Neural progenitor cell (in vitro differentiated cells): ENCODE results near the gene NDP. TPM values are rescaled to one million over a fixed set of nuclear protein-coding genes. Genes with fewer than 3 reads are reported as not detected.

ENCODE experiments used
- DNase-seq: peaks from one replicate; pipeline ENCODE4 v3.0.0-alpha.2; 2016; ENCODE audit warnings: low spot score
- H2AFZ ChIP-seq: fragments of 200-600 bp; sonication (generic); replicated peaks from 2 replicates; pipeline ENCODE4 v1.6.1; 2016; ENCODE audit warnings: antibody characterized with exemption
- H3F3A ChIP-seq: fragments of 200-600 bp; sonication (generic); 2 replicates; pipeline ENCODE4 v1.6.1; 2016; ENCODE audit warnings: antibody characterized with exemption, low read depth
- H3K27ac ChIP-seq: fragments of 200-600 bp; sonication (generic); 2 replicates; pipeline ENCODE4 v1.5.1; 2016; ENCODE audit warnings: mild to moderate bottlenecking
- H3K27me3 ChIP-seq: fragments of 200-600 bp; sonication (generic); 2 replicates; pipeline ENCODE4 v1.6.1; 2016; ENCODE audit warnings: mild to moderate bottlenecking, moderate library complexity
- H3K36me3 ChIP-seq: fragments of 200-600 bp; sonication (generic); 2 replicates; pipeline ENCODE4 v1.5.1; 2016
- H3K4me1 ChIP-seq: fragments of 200-600 bp; sonication (generic); 2 replicates; pipeline ENCODE4 v1.6.1; 2016; ENCODE audit warnings: mixed run types
- H3K4me2 ChIP-seq: fragments of 200-600 bp; sonication (generic); 2 replicates; pipeline ENCODE4 v1.6.1; 2016
- H3K4me3 ChIP-seq: fragments of 200-600 bp; sonication (generic); 2 replicates; pipeline ENCODE4 v1.5.1; 2016
- H3K79me2 ChIP-seq: fragments of 200-600 bp; sonication (generic); 2 replicates; pipeline ENCODE4 v1.6.1; 2016; ENCODE audit warnings: low read depth
- H3K9ac ChIP-seq: fragments of 200-600 bp; sonication (generic); 2 replicates; pipeline ENCODE4 v1.6.1; 2016
- H3K9me3 ChIP-seq: fragments of 200-600 bp; sonication (generic); 2 replicates; pipeline ENCODE4 v1.5.1; 2016; ENCODE audit warnings: low read depth
- H4K20me1 ChIP-seq: fragments of 200-600 bp; sonication (generic); 2 replicates; pipeline ENCODE4 v1.6.1; 2016; ENCODE audit warnings: low read depth
- H3K27ac Mint-ChIP-seq: 3 replicates; pipeline ENCODE4 v1.8.0; 2021; ENCODE audit warnings: mixed read lengths
- H3K27me3 Mint-ChIP-seq: 2 replicates; pipeline ENCODE4 v1.8.0; 2022; ENCODE audit warnings: low read depth, mild to moderate bottlenecking, inconsistent platforms, moderate library complexity, mixed read lengths; ENCODE audit not compliant: insufficient read depth
- H3K36me3 Mint-ChIP-seq: 3 replicates; pipeline ENCODE4 v1.8.0; 2021; ENCODE audit warnings: mixed read lengths
- H3K4me1 Mint-ChIP-seq: 3 replicates; pipeline ENCODE4 v1.8.0; 2021; ENCODE audit warnings: mixed read lengths
- H3K4me3 Mint-ChIP-seq: 3 replicates; pipeline ENCODE4 v1.8.0; 2021; ENCODE audit warnings: mild to moderate bottlenecking, moderate library complexity, mixed read lengths
- H3K9me3 Mint-ChIP-seq: 3 replicates; pipeline ENCODE4 v1.8.0; 2020; ENCODE audit warnings: mixed read lengths
- EZH2 ChIP-seq: fragments of 200-600 bp; sonication (generic); IDR thresholded peaks from 2 replicates; pipeline ENCODE4 v1.6.1; 2017; ENCODE audit warnings: antibody characterized with exemption, mild to moderate bottlenecking, moderate library complexity
- EZH2phosphoT487 ChIP-seq: fragments of 200-600 bp; sonication (generic); IDR thresholded peaks from 2 replicates; pipeline ENCODE4 v1.6.1; 2017; ENCODE audit warnings: antibody characterized with exemption
- total RNA-seq: library from RNA; depleted of rRNA; stranded (reverse); fragments of >200 nt; gene quantifications from 2 replicates; pipeline ENCODE4 v1.2.3, GENCODE V29; 2015; ENCODE audit warnings: low replicate concordance
- TF ChIP-seq, protein P1 (sequence below): fragments of 200-600 bp; sonication (generic); IDR thresholded peaks from 2 replicates; pipeline ENCODE4 v1.5.1; 2017; ENCODE audit warnings: antibody characterized with exemption, mild to moderate bottlenecking

The NDP gene
- total RNA-seq, 1 donor from 2014 or later = 2.5 TPM

- Histone ChIP-seq H3K4me3 (no peak overlapping the region), H3K36me3 (no peaks in the 10 kb centered on the region), H3K9me3 (peaks cover 3% of the 10 kb centered on the region), H2AFZ (no peak overlapping the region), H3K27me3 (no peaks in the 10 kb centered on the region), H3K27ac (no peak overlapping the region), H4K20me1 (no peaks in the 10 kb centered on the region), H3K79me2 (no peaks in the 10 kb centered on the region), H3K4me1 (no peaks in the 10 kb centered on the region), H3F3A (no peaks in the 10 kb centered on the region), H3K9ac (no peak overlapping the region), H3K4me2 (no peak overlapping the region)
- TF ChIP-seq, protein P1, sequence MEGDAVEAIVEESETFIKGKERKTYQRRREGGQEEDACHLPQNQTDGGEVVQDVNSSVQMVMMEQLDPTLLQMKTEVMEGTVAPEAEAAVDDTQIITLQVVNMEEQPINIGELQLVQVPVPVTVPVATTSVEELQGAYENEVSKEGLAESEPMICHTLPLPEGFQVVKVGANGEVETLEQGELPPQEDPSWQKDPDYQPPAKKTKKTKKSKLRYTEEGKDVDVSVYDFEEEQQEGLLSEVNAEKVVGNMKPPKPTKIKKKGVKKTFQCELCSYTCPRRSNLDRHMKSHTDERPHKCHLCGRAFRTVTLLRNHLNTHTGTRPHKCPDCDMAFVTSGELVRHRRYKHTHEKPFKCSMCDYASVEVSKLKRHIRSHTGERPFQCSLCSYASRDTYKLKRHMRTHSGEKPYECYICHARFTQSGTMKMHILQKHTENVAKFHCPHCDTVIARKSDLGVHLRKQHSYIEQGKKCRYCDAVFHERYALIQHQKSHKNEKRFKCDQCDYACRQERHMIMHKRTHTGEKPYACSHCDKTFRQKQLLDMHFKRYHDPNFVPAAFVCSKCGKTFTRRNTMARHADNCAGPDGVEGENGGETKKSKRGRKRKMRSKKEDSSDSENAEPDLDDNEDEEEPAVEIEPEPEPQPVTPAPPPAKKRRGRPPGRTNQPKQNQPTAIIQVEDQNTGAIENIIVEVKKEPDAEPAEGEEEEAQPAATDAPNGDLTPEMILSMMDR = no peak
- TF ChIP-seq EZH2 (no peak), EZH2phosphoT487 (no peak)
- DNase-seq = no peak
- Mint-ChIP-seq H3K4me1 (no peaks in the 10 kb centered on the region), H3K4me3 (no peak overlapping the region), H3K36me3 (no peaks in the 10 kb centered on the region), H3K9me3 (peaks cover 2% of the 10 kb centered on the region), H3K27me3 (peaks cover 3% of the 10 kb centered on the region), H3K27ac (no peak overlapping the region)
Measured at GRCh38 chrX:44012484-44013096, 39.4 kb upstream of the NDP start.

- Mint-ChIP-seq H3K27ac (no peak overlapping the region), H3K4me3 (no peak overlapping the region), H3K4me1 (no peaks in the 10 kb centered on the region), H3K9me3 (peaks cover 2% of the 10 kb centered on the region), H3K36me3 (no peaks in the 10 kb centered on the region), H3K27me3 (peaks cover 3% of the 10 kb centered on the region)
- H3K4me3 ChIP-seq = no peak overlapping the region
- no peaks in the 10 kb centered on the region for H3K27me3 ChIP-seq
- H2AFZ ChIP-seq = no peak overlapping the region
- no peaks in the 10 kb centered on the region for H3K4me1 ChIP-seq
- no peaks in the 10 kb centered on the region for H4K20me1 ChIP-seq
- no peak for TF ChIP-seq EZH2
- no peak for TF ChIP-seq EZH2phosphoT487
- TF ChIP-seq, protein P1 = no peak
- peaks cover 3% of the 10 kb centered on the region for H3K9me3 ChIP-seq
- no peaks in the 10 kb centered on the region for H3F3A ChIP-seq
- H3K27ac ChIP-seq = no peak overlapping the region
- no peaks in the 10 kb centered on the region for H3K79me2 ChIP-seq
- H3K4me2 ChIP-seq = no peak overlapping the region
- no peaks in the 10 kb centered on the region for H3K36me3 ChIP-seq
- no peak for DNase-seq
- no peak overlapping the region for H3K9ac ChIP-seq
Measured at GRCh38 chrX:44011506-44011905, 38.3 kb upstream of the NDP start.

DNA sequence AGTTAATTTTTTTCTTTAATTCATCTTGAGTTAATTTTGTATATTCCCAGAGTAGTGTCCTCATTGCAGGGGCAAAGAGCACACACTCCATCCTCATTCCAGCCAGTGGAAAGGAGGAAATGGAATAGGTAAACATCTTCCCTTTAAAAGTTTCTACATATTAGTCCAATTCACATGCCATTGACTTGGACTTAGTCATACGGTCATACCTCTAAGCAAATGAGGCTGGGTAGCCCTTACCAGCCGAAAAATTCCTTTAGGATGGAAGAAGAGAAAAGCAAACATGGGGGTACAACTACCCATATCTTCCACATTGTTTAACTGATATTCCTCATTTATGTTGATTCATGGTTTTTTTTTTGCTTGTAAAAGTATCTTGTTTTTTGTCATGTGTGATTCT lies 37.4 kb upstream of the NDP start:
- Histone ChIP-seq H3K36me3 (no peaks in the 10 kb centered on the region), H4K20me1 (no peaks in the 10 kb centered on the region), H3K4me3 (no peak overlapping the region), H2AFZ (no peak overlapping the region), H3K79me2 (no peaks in the 10 kb centered on the region), H3K4me1 (no peaks in the 10 kb centered on the region), H3K9ac (no peak overlapping the region), H3K27me3 (no peaks in the 10 kb centered on the region), H3K4me2 (no peak overlapping the region), H3K27ac (no peak overlapping the region), H3K9me3 (peaks cover 3% of the 10 kb centered on the region), H3F3A (no peaks in the 10 kb centered on the region)
- Mint-ChIP-seq H3K4me1 (no peaks in the 10 kb centered on the region), H3K36me3 (no peaks in the 10 kb centered on the region), H3K27me3 (peaks cover 3% of the 10 kb centered on the region), H3K4me3 (no peak overlapping the region), H3K27ac (no peak overlapping the region), H3K9me3 (peaks cover 2% of the 10 kb centered on the region)
- DNase-seq = no peak
- TF ChIP-seq, protein P1 = no peak
- TF ChIP-seq EZH2phosphoT487 (no peak), EZH2 (no peak)
